HG02973 (cell line): Measurements from ENCODE around the gene SOX8.

Source experiments
- ATAC-seq: cut with Tn5 transposase; IDR thresholded peaks from one replicate; pipeline ENCODE4 v1.9.1; 2021; ENCODE audit warnings: moderate library complexity; ENCODE audit not compliant: unreplicated experiment

SOX8 gene

DNA sequence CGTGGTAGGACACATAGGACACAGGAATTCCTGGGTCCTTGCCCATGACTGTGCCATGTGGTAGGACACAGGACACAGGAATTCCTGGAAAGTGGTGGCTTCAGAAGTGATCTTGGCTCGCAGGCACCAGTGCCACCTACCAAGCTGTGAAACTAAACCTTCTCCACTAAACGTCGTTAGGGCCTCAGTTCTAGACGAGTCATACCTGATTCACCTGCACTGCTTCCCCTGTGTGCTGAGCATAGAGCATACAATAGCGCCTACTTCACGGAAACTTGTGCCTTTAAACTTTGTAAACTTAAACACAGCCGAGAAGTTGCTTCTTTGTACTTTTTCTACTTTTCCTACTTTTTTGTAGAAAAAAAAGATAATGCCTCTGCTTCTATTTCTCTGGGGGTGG lies 4.8 kb downstream of the SOX8 start:
- no peak for ATAC-seq

DNA sequence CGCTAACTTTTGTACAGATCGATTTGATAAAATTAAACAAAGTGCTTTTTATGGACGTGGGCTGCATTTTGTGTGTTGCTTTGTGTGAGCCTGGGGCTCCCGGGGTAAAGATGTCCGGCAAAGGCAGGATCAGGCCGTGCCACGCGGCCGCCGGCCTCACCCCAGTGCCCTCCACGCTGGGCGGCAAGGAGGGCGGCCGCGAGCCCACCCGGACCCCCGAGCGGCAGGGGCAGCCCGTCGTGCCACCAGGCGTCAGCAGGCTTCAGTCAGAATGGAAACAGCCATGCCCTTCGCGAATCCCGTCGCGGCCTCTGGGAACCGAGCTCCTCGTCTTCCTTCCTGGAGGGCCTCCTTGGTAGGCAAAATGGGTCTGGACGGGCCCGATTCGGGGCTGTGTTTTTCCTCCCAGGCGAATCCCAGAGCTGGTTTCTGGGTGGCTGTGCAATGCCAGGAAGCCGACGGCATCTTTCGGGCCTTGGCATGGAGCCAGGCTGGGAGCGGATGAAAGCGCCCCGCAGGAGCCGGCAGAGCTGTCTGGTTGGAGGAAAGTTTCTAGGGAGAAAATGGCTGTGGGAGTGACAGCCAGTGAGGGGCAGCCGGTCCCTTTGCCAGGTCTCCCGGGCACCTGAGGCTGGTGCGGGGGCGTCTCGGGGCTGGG lies 5.5 kb downstream of the SOX8 start:
- ATAC-seq: no peak

DNA sequence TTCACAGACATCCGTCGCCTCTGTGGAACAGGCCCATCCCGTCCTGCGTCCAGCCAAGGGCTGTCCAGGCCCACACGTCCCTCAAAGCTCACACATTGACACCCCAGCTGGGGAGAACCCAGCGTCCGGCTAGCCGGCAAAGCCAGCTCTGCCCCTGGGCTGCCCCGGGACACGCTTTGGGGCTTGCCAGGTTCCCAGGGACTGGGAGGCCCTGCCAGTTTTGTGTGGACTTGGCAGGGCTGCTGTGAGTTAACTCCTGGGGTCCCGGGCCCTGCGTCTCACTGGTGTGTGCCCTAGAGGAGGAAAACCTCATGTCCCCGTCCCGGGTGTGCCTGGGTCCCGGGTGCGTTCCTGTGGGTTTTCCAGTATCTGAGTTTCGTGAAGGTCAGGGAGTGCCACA lies 6.3 kb downstream of the SOX8 start:
- no peak for ATAC-seq

DNA sequence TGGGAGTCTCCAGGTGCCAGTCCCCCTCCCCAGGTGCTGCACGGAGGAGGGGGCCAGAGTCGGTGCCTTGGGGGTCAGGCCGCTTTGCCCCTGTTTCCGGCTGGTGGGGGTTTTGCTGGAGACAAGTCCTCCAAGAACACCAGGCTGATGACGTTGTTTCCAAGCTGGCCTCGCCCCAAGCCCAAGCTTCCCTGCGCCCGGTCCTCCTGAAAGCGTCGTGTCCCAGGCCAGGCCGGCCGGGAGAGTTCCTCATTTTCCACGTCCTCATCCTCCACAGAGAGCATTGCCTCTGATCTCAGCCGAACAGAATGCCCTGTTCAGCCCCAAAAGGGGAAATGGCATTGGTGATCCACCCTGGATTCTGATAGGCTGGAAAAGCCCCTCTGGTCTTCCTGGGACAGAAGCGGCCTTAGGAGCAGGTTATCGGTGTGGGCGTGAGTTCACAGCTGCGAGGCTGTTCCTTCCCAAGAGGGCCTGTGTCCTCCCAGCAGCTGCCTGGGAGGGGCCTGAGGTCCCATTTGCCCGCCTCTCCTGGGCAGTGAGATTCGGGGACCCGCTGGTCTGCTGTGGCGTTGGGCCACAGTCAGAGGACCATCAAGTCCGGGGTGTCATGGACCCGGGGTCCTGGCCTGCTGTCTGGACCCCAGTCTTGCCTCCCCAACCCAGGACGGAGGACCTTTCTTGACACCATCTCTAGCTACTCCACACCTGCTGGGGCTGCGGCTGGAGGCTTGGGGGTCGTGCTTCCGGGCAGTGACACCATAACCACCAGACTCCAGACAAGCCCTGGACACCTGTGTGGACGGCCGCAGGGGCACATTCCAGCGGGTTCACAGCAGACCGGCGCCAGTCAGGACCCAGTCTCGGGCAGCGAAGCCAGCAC lies 7.1 kb downstream of the SOX8 start:
- ATAC-seq: no peak

DNA sequence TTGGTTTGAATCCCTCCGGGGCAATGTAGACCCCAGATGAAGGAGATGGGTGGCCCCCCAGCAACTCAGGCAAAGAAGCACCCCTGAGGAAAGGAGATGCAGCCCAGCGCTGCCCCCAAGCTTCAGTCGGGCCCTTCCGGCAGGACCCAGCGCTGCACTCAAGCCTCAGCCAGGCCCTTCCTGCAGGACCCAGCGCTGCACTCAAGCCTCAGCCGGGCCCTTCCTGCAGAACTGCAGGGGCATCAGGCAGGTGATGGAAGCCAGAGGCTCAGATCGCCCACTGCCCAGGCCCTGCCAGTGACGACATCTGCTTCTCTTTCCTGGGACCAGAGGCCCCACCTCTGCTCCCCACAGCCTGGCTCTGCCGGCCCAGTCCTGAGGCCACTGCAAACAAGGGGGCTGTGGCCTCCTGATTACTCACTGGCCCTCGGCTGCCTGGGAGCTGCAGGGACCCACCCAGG lies 7.8 kb downstream of the SOX8 start:
- ATAC-seq: no peak

DNA sequence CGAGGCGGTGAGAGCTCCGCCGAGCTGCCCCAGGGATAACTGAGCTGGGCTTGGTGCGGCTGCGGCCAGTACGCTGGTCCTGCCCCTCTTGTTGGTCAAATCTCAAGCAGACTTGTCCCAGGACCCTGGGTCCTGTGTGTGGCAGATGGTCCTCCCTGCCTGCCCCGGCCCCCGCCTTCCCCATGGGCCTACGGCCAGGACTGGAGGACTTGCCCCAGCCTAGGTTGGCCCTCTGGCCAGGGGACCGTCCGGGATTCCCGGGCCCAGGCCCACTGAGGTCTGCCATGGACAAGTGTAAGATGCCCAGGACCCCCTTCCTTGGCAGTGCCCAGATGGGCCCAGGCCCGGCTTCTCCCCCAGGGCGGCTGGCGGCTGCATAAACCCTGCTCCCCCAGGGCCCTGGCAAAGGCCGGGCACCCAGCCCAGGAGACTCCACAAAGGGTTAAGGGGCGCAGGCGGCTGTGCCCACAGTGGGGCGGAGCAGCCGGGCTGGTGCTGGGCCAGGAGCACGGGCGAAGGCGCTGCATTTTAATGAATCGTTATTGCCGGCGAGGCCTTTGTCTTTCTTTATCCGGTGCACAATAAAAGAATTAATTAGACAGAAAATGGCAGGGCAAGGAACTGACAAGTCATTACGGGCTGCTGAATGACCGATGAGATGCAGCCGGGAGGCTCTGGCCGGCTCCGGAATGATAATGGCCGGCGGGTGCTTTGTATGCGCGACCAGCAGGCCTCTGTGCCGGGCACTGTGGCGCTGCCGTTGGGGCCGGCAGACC lies 9.1 kb downstream of the SOX8 start:
- ATAC-seq: no peak

DNA sequence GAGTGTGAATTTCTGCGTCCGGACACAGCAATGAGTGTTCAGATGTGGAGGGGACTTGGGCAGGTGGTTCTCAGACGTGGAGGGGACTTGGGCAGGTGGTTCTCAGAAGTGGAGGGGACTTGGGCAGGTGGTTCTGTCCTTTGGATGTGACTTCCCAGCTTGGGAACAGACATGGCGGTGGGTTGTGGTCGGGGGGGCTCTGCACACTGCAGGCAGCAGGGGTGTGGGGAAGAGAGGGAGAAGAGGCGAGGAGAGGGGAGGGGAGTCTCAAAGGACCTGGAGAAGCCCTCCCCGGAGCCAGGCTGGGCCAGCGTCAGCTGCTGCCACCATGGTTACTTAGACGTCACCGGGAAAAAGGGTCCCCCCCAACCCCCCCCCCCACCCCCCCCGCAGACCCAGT lies 9.8 kb downstream of the SOX8 start:
- no peak for ATAC-seq

DNA sequence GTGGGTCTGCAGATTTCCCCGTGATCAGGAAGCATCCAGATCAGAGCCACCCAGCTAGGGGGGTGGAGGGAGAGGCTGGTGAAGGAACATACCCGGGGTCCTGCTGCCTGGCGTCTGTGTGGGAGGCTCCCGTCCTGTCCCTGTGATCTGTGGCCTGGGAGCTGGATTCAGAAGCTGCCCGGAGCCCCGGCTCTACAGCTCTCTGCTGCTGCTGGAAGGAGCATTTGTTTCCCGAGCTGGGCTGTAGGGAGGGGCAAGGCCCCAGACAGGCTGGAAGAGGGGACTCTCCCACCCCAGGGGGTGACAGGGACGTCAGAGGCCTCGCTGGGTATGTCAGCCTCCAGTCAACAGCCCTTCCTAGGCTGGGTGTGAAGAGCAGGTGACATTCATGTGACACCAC lies 10.2 kb downstream of the SOX8 start:
- ATAC-seq: no peak

DNA sequence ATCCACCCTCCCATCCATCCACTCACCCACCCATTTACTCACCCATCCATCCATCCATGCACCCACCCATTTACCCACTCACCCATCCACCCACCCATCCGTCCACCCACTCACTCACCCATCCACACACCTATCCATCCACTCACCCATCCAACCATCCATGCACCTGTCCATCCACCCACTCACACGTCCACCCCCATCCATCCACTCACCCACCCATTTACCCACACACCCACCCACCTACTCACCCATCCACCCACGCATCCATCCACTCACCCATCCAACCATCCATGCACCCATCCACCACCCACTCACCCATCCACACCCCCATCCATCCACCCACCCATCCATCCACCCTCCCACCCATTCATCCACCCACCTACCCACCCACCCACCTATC lies 12.2 kb downstream of the SOX8 start:
- ATAC-seq: no peak

DNA sequence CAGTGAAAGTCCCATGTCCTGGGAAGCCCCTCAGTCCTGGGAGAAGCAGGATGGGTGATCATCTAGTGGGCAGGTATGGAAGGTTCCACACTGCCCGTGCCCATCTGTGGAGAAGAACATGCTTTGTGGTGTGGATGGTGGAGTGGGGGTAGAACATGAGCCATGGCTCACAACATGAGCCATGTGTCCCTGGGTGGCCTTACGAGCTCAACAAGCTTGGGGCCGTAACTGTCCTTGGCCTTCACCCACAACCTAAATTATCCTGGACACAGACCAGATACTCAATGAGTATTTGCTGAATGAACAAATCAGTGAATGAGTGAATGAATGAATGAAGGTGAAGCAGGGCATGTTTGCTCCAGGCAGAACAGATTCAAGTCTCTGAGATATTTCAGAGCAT lies 13.5 kb downstream of the SOX8 start:
- no peak for ATAC-seq

DNA sequence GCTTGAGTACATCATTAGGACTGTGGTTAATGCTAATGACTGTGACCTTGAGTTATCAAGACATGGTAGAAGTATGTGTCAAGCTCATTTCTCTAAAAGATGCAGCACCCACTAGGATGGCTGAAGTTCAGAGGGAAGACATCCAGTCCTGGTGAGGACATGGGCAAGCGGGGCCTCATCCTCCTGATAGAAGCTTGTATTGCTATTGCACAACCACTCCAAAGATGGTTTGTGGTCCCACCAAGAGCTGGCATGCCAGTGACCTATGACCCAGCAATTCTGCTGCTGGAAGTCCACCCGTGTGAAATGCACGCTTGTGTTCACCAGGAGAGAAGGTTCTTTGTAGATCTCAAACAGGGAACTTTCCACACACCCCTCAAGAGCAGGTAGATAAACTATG lies 14.2 kb downstream of the SOX8 start:
- no peak for ATAC-seq

DNA sequence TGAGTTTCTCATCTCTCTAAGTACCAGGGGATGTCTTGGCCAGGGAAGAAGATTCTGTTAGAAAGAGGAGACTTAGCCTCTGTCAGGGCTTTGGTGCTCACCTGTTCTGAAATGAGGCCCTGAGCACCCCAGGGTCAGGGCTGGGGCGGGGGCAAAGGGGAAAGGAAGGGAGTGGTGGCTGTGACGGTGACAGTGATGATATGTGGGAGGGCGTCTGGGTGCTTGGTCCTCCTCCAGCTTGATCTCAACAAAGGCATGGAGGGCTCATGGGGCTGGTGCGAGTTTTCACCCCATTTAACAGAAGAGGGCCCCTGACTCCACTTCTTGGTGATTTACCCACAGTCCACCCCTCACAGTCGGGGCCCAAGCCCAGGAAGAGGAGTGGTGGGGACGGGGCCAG lies 15.1 kb downstream of the SOX8 start:
- ATAC-seq: no peak

DNA sequence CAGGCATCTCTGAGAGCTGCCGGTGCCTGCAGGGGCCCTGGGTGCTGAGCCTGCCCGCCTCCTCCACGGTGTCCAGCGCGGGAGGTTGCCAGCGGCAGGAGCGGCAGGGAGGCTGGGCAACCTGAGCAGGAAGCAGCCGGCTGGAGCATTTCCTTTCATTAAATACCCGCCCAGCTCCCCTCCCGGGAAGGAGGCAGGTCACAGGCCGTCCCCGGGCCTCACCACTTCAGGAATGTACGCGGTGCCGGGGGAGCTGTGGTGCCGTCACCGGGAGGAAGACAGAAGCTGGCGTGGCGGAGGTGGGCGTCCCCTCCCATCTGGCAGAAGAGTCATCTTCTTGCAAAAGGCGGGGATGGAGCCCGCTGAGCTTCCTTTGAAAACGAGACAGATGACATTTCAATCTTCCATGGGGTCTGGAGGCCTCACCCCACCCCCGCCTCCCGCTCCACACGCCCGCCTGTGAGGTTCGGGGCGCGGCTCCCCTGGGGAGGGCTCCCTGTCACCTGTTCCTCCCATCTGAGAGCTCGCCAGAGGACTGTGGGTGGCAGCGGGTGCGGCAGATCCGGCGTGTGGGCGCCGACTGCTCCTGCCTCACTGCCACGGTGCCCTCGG lies 16.0 kb downstream of the SOX8 start:
- ATAC-seq: no peak

DNA sequence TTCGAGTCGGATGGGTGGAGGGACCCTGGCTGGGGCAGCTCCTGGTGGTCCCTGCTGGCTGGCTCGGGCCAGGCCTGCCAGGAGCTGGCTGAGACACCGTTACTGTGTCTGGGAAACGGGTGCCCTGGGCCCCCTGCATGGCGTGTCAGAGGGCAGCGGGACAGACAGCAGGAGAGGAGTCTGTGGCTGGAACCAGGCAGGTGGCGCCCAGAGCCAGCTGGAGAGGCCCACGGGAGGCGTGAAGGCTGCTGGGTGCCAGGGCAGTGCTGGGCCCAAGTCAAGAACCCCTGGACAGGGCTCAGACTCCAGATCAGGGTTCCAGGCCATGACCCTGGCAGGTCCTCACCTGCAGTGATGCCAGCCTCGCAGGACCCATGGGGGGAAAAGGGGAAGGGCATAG lies 16.6 kb downstream of the SOX8 start:
- ATAC-seq: no peak

DNA sequence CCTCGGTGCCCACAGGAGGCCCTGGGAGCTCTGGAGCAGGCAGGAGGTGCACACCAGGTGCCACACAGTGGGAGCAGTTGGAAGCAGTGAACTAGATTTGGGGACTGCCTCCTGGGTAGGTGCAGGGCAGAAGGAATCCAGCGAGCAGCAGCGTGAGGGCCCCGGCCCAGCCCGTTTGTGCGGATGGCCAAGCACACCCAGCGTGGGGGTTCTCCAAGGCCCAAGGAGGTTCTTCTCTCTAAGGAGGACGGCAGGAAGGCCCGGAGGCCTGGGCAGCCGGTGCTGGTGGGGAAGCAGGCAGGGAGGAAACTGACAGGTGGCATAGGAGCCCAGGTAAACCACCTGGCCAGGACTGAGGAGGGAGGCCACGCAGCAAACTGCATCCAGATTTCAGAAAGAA lies 17.0 kb downstream of the SOX8 start:
- ATAC-seq: no peak

DNA sequence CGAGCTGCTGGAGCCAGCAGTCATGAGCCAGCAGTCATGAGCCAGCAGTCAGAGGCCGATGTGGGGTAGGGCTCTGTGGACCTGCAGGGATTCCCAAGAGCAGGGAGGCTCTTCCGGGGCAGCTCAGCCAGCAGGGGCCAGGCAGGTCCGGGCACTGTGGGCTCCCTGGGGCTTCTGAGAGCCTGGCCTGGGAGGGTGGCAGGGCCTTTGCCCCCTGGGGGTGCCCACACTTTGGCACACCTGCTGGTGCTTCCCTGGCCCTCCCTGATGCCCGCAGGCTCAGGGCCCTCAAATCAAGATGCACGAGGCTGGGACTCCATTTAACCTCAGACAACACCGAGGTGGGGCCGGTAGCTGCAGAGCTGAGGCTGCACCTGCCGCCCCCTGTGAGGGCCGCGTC lies 18.1 kb downstream of the SOX8 start:
- ATAC-seq: no peak

DNA sequence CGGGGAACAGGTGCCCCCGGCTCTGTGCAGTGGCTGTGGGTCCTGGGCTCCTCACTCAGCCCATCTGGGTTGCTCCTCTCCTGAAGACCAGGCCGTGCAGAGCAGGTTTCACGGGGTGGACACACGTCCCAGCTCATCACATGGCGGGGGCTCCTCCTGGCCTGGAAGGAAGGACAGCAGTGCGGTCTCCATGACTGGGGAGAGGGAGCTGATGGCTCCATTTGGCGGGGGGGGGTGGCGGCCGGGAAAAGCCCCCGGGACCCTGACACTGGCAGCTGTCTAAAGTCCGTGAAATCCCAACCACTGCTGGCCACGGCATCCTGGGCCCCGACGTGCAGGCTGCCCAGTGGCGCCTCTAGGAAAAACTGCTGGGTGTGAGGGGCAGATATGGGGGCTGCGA lies 19.0 kb downstream of the SOX8 start:
- ATAC-seq: no peak

DNA sequence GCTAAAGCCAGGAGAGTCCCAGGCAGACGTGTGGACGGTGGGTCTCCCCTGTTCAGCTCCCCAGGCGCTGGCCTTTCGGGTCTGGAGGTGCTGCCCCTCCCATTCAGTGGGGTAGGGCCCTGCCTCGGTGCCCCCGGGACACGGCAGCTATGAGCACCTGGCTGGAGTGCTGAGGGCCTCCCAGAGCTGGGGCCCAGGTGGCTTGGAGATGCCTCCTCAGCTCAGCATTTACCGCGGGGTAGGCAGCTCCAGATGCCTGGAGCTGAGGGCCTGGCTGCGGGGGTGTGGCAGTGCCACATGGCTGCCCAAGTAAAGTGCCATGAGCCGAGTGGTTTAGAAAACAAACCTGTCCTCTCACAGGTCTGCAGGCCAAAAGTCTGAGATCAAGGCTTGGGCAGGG lies 19.5 kb downstream of the SOX8 start:
- ATAC-seq: no peak

DNA sequence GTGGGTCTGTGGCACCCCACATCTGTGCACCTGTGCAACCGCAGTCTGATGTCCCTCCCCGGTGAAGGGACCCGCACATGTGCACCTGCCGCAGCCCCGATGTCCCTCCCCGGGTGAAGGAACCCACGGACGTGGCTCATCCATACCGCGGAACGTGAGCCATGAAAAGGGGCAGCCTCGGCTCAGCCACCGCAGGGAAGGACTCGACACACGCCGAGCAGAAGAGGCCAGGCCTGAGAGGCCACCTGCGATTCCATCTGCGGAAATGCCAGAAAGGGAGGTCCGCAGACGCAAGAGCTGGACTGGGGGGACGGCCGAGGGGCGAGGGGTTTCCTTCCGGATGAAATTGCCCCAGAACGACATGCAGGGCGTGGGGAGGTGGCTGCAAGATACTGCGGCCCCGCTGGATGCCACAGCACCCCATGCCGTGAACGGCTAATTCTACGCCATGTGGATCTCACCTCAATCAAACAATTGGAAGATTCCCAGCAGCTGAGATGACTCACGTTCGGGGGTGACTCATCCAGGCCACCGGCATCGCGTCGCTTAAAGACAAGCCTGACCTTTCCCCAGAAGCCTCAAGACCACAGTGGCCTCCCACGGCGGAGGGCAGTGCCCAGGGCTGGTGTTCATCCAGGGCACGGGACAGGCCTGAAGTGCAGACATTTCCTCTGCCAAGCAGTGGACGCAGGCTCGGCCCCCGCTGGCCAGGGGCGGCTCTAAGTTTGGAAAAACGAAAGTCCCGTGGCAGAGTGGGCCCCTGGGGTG lies 21.0 kb downstream of the SOX8 start:
- no peak for ATAC-seq
